ENCODE measurements around the gene CHD2.

DNA sequence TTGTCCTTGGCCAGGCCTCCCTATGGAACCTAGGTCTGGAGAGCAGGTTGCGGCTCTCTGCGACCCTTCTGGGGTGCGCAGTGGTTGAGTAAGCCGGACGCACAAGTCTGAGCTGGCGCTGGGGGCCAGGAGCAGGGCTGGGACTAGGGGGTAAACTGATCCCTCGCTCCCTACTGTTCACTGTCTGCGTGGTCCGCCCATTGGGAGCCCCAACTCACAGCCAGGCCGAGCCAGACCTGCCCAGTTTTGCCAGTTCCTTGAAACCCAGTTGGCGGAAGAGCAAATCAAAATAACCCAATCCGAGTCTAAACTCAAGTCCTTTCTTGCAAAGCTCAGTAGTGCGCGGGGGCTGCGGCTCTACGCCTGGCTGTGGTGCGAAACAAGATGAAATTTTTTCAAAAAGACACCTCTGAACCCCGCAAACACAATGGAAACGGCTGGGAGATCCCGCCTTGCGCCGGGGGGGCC lies 171.4 kb downstream of the CHD2 start:
- TF ChIP-seq, protein P1, sequence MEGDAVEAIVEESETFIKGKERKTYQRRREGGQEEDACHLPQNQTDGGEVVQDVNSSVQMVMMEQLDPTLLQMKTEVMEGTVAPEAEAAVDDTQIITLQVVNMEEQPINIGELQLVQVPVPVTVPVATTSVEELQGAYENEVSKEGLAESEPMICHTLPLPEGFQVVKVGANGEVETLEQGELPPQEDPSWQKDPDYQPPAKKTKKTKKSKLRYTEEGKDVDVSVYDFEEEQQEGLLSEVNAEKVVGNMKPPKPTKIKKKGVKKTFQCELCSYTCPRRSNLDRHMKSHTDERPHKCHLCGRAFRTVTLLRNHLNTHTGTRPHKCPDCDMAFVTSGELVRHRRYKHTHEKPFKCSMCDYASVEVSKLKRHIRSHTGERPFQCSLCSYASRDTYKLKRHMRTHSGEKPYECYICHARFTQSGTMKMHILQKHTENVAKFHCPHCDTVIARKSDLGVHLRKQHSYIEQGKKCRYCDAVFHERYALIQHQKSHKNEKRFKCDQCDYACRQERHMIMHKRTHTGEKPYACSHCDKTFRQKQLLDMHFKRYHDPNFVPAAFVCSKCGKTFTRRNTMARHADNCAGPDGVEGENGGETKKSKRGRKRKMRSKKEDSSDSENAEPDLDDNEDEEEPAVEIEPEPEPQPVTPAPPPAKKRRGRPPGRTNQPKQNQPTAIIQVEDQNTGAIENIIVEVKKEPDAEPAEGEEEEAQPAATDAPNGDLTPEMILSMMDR (IDR thresholded peaks at IDR 0.05) = no peak
- TF ChIP-seq POLR2AphosphoS5 (IDR thresholded peaks at IDR 0.05; ENCODE audit: insufficient read depth in 1 of 2, low read depth in 1 of 2) = no peak
- TF ChIP-seq POLR2A (IDR thresholded peaks at IDR 0.05) = no peak
